ENCODE measurements around the gene CREB1.

CREB1 gene

DNA sequence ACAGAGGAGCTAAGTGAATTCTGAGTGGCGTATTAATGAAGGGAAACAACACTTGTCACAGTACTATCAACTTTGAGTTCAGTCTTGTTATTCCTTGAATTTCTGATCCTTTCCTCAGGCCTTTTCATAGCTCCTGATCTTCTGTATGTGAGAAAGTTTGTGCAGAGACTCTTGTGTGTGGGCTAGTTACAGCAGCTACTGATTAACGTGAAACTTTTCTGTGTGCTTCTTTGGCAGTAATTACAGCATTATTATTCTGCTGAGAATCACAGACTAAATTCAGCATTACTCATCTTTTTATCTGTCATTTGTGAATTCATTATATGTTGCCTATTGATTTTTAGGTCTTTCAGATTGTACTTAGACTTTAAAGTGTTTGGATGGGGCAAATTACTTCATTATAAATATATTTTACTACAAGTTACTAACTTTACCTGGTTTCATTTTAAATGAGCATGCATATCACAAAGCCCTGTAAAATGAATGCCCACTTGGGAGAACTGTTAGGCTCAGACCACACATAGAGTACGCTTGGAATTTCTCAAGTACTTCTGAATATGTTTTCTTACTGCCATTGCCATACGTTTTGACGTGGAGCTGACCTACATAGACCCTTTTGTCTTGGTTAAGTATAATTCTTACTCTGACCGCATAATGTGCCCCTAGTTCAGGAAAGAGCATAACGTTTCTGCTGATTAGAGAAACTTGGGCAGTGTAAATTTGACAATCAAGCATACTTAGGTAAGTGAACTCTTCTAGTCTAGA is 36.2 kb downstream of the CREB1 start:
- TF ChIP-seq, protein P1, sequence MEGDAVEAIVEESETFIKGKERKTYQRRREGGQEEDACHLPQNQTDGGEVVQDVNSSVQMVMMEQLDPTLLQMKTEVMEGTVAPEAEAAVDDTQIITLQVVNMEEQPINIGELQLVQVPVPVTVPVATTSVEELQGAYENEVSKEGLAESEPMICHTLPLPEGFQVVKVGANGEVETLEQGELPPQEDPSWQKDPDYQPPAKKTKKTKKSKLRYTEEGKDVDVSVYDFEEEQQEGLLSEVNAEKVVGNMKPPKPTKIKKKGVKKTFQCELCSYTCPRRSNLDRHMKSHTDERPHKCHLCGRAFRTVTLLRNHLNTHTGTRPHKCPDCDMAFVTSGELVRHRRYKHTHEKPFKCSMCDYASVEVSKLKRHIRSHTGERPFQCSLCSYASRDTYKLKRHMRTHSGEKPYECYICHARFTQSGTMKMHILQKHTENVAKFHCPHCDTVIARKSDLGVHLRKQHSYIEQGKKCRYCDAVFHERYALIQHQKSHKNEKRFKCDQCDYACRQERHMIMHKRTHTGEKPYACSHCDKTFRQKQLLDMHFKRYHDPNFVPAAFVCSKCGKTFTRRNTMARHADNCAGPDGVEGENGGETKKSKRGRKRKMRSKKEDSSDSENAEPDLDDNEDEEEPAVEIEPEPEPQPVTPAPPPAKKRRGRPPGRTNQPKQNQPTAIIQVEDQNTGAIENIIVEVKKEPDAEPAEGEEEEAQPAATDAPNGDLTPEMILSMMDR (IDR thresholded peaks at IDR 0.05; ENCODE audit: extremely low read depth, missing control alignments): no peak
- DNase-seq (ENCODE audit: low spot score): no peak

DNA sequence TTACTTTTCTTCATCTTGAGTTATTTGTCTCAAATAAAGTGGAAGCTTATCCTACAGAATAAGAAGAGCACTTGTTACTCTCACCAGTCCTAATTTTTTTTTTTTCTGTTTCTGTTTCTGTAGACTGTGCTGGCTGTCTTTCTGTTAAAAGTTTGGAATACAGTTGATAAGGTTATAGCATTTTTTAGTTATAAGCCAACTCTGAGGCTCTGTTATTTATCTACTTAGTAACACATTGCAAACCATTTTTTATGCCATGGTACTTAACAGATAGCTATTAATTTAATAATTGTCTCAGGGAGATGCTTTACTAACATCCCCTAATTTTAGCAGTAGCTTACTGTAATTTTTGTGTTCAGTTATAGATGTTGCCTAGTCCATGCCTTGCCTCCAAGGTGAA is 37.9 kb downstream of the CREB1 start:
- TF ChIP-seq, protein P1 (IDR thresholded peaks at IDR 0.05; ENCODE audit: extremely low read depth, missing control alignments): no peak

DNA sequence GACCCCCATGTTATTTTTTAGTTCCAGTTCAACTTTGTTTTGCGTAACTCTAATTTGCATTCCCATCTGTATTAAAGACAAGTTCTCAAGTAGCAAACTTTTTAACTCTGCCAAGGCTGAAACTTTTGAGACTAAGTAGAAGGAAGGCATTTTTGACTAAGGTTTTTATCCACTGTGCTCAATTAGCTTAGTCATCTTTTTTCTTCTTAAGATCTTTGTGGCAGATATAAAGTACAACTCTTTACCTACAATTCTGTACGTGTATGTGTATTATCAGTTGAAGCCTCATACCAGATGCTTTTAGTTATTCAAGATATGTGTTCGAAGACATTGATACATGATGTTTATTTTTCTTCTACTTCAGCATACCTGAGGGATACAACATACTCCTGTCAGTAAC is 41.6 kb downstream of the CREB1 start:
- TF ChIP-seq, protein P1 (IDR thresholded peaks at IDR 0.05; ENCODE audit: extremely low read depth, missing control alignments): no peak
- no peak for DNase-seq (ENCODE audit: low spot score)

More for the DNA sequence above, 37.9 kb downstream of the CREB1 start:
- DNase-seq (ENCODE audit: low spot score): no peak

DNA sequence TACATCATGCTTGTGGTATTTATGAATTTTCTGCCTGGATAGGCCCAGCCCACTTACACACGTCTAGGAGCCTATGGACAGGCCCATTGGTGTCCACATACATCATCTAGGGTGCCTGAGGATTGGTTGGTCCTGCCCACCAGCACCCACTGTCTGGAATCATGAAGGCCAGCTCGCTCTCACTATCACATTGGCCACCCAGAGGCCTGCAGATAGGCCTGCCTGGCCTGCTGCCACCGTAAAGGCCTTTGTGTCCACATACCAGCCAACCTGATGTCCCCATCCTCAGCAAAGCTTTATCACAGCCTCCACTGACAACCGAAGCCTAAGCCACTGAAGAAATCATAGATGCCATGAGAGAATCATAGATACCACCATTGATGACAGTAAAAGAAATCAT is 55.2 kb downstream of the CREB1 start:
- TF ChIP-seq, protein P1 (IDR thresholded peaks at IDR 0.05; ENCODE audit: extremely low read depth, missing control alignments): no peak

DNA sequence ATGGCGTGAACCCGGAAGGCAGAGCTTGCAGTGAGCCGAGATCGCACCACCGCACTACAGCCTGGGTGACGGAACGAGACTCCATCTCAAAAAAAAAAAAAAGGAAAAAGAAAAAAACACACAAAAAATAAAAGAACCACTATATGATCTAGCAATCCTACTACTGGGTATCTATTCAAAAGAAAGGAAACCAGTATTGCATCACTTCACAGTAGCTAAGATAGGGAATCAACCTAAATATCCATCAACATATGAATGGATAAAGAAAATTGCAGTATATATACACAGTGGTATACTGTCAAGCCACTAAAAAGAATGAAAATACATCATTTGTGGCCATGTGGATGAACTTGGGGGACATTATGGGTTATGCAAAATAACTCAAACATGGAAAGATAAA is 57.5 kb downstream of the CREB1 start:
- TF ChIP-seq, protein P1 (IDR thresholded peaks at IDR 0.05; ENCODE audit: extremely low read depth, missing control alignments): no peak
- no peak for DNase-seq (ENCODE audit: low spot score)

More for the DNA sequence above, 55.2 kb downstream of the CREB1 start:
- no peak for DNase-seq (ENCODE audit: low spot score)

DNA sequence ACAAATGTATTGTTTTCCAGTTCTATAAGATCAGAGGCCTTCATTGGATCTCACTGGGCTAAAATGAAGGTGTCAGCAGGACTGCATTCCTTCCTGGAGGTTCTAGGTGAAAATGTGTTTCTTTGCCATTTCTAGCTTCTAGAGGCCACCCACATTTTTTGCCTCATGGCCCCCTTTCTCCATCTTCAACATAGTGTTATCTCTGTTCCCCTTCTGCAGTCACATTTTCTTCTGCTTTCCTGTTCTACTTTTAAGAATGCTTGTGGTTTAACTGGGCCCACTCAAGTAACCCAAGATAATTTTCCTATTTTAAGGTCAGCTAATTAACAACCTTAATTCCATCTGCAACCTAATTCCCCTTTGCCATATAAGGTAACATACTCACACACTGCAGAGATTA is 59.4 kb downstream of the CREB1 start:
- TF ChIP-seq, protein P1 (IDR thresholded peaks at IDR 0.05; ENCODE audit: extremely low read depth, missing control alignments): no peak
- no peak for DNase-seq (ENCODE audit: low spot score)

DNA sequence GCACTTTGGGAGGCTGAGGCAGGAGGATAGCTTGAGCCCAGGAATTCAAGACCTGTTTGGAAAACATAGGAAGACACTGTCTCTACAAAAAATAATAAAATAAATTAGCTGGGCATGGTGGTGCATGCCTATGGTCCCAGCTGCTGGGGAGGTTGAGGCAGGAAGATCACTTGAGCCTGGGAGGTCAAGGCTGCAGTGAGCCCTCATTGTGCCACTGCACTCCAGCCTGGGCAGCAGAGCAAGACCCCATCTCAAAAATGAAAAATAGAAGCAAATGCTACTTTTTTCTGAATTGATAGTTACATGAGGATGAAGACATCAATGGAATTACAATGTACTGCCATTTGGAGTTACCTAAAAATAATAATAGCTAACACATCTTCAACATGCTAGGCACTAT is 63.5 kb downstream of the CREB1 start:
- TF ChIP-seq, protein P1 (IDR thresholded peaks at IDR 0.05; ENCODE audit: extremely low read depth, missing control alignments): no peak
- DNase-seq (ENCODE audit: low spot score): no peak

All from GM20000 (cell line).